Activated CD8-positive, alpha-beta memory T cell treated with anti-CD3 and anti-CD28 coated beads, Interleukin-2, amount 10 ng/mL, durations not matched to agents 7 days and 5 days (primary cell): ENCODE results near the gene ZNF267. TPM values are rescaled to one million over a fixed set of nuclear protein-coding genes. Genes with fewer than 3 reads are reported as not detected.
"Not testable (repeated sequence)": the region's sequence is repeated elsewhere in the genome, so short reads cannot be mapped to it uniquely, and the experiment has no call there.

Experiments
- ATAC-seq: fragments of 150-1000 bp; cut with Tn5 transposase; one replicate; pipeline ENCODE4 v1.10.0; 2021; ENCODE audit warnings: moderate library complexity
- CTCF ChIA-PET: fragments of 350-600 bp; sonication (Branson Sonifier 250); formaldehyde crosslinking; loops from one replicate; lab custom pipeline; 2021; ENCODE audit warnings: antibody characterized with exemption; lab: Charles Lee
- DNase-seq: peaks from one replicate; pipeline ENCODE4 v3.0.0-alpha.2; 2020
- H3K27ac Mint-ChIP-seq: one replicate; pipeline ENCODE4 v1.8.0; 2021; ENCODE audit warnings: mild to moderate bottlenecking, mixed read lengths
- H3K27me3 Mint-ChIP-seq: one replicate; pipeline ENCODE4 v1.8.0; 2021; ENCODE audit warnings: mixed read lengths
- H3K36me3 Mint-ChIP-seq: one replicate; pipeline ENCODE4 v1.8.0; 2021; ENCODE audit warnings: mild to moderate bottlenecking, mixed read lengths
- H3K4me1 Mint-ChIP-seq: one replicate; pipeline ENCODE4 v1.8.0; 2021; ENCODE audit warnings: mixed read lengths
- H3K4me3 Mint-ChIP-seq: one replicate; pipeline ENCODE4 v1.8.0; 2021; ENCODE audit warnings: mild to moderate bottlenecking, moderate library complexity, mixed read lengths
- H3K9me3 Mint-ChIP-seq: one replicate; pipeline ENCODE4 v1.8.0; 2022; ENCODE audit warnings: low read depth, mixed read lengths
- total RNA-seq, 2 experiments: library from RNA; stranded (reverse); gene quantifications; one replicate each; pipeline ENCODE4 v1.2.3, GENCODE V29; 2021

ZNF267 gene
- total RNA-seq, 2 experiments from 2014 or later, result 54.1 to 64.1 TPM

DNA sequence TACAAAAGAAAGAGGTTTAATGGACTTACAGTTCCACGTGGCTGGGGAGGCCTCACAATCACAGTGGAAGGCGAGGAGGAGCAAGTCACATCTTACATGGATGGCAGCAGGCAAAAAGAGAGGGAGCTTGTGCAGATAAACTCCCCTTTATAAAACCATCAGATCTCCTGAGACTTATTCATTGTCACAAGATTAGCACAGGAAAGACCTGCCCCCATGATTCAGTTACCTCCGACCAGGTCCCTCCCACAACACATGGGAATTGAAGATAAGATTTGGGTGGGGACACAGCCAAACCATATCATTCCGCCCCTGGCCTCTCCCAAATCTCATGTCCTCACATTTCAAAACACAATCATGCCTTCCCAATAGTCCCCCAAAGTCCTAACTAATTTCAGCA is 18.5 kb downstream of the ZNF267 start:
- H3K4me3 Mint-ChIP-seq, H3K27ac Mint-ChIP-seq, CTCF ChIA-PET: not testable (repeated sequence)

DNA sequence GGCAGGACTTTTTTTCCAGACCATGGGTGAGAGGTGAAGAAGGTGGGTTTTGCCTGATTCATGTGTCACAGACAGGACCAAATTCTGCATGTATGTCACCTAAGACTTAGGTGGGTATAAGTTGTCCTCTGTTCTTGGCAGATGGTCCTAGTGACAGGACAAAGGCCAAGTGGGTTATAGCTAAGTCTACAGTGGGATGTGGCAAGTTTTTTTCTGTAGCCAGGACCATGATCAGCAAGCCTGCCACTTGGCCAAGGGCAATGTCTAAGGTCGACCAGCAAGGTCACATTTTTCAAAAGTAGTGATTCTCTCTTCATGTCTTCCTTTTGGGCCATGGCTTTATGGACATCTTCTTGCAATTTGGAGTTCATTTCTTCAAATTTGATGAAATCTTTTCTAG is 20.2 kb downstream of the ZNF267 start:
- ATAC-seq (no peak), DNase-seq (no peak)
- H3K9me3 Mint-ChIP-seq, result peaks cover 59% of the 10 kb centered on the region
- H3K27me3 Mint-ChIP-seq, result no peaks in the 10 kb centered on the region
- H3K27ac Mint-ChIP-seq, result no peak overlapping the region
- peaks cover 98% of the 10 kb centered on the region for H3K36me3 Mint-ChIP-seq
- H3K4me1 Mint-ChIP-seq, result peaks cover 19% of the 10 kb centered on the region
- H3K4me3 Mint-ChIP-seq, result no peak overlapping the region
- CTCF ChIA-PET, result no interaction called here

More for the DNA sequence above, 18.5 kb downstream of the ZNF267 start:
- Mint-ChIP-seq H3K9me3 (peaks cover 63% of the 10 kb centered on the region), H3K36me3 (peaks cover 98% of the 10 kb centered on the region), H3K4me1 (peaks cover 31% of the 10 kb centered on the region)
- not testable (repeated sequence) for ATAC-seq, DNase-seq, H3K27me3 Mint-ChIP-seq

DNA sequence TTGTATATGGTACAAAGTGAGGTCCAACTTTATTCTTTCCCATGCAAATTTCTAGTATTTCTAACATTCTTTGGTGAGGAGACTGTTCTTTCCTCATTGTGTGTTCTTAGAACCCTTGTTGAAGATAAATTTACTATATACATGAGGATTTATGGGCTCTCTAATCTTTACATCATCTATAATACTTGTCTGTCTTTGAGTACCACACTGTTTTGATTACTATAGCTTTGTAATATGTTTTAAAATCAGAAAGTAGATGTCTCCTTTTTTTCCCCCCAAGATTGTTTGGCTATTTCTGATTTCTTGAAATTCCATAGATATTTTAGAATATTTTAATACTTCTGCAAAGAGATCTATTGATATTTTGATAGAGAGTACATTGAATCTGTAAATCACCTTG is 23.7 kb downstream of the ZNF267 start:
- H3K9me3 Mint-ChIP-seq, result peaks cover 43% of the 10 kb centered on the region
- no peak overlapping the region for H3K27ac Mint-ChIP-seq
- H3K4me1 Mint-ChIP-seq, result peaks cover 13% of the 10 kb centered on the region
- peaks cover 89% of the 10 kb centered on the region for H3K36me3 Mint-ChIP-seq
- H3K4me3 Mint-ChIP-seq, result no peak overlapping the region
- ATAC-seq, result no peak
- H3K27me3 Mint-ChIP-seq, result no peaks in the 10 kb centered on the region
- DNase-seq, result no peak
- CTCF ChIA-PET, result no interaction called here

DNA sequence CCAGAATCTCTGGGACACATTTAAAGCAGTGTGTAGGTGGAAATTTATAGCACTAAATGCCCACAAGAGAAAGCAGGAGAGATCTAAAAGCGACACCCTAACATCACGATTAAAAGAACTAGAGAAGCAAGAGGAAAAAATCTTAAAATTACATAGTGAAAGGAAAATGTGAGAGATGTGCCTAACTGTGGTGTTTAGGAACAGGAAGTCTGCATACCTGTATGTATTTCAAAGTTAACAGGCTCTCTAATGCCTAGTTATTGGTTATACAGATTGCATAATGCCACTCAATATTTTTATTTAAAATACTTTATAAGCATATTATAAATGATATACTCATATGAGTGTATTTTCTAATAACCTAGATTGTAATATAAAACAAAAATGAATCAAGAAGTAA is 25.9 kb downstream of the ZNF267 start:
- DNase-seq (no peak), ATAC-seq (no peak)
- Mint-ChIP-seq H3K27ac (peak overlapping the region; percentile 57), H3K27me3 (no peaks in the 10 kb centered on the region), H3K4me1 (peaks cover 17% of the 10 kb centered on the region), H3K36me3 (peaks cover 86% of the 10 kb centered on the region), H3K9me3 (peaks cover 41% of the 10 kb centered on the region), H3K4me3 (no peak overlapping the region)
- CTCF ChIA-PET, result no interaction called here

DNA sequence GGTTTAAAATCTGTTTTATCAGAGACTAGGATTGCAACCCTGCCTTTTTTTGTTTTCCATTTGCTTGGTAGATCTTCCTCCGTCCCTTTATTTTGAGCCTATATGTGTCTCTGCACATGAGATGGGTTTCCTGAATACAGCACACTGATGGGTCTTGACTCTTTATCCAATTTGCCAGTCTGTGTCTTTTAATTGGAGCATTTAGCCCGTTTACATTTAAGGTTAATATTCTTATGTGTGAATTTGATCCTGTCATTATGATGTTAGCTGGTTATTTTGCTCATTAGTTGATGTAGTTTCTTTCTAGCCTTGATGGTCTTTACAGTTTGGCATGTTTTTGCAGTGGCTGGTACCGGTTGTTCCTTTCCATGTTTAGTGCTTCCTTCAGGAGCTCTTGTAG is 31.0 kb downstream of the ZNF267 start:
- Mint-ChIP-seq H3K4me1 (peaks cover 20% of the 10 kb centered on the region), H3K9me3 (peaks cover 38% of the 10 kb centered on the region), H3K36me3 (peaks cover 81% of the 10 kb centered on the region)
- H3K27me3 Mint-ChIP-seq, H3K27ac Mint-ChIP-seq, DNase-seq, H3K4me3 Mint-ChIP-seq, ATAC-seq, CTCF ChIA-PET: not testable (repeated sequence)

DNA sequence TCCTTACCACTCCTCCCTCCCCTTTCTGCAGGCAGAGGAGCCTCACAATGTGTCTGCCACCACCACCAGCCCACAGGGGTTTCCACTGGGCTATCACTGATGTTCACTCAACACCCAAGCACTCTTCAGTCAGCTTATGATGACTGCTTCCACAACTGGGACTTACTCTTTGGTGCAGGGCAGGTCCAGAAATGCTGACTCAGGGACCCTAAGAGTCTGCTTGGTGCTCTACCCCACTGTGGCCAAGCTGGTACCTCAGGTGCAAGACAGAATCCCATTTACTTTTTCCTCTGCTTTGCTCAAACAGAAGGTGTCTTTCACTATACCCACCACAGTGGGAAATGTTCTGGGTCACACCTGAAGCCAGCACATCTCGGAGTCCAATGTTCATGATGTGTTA is 40.1 kb downstream of the ZNF267 start:
- H3K4me3 Mint-ChIP-seq, result no peak overlapping the region
- H3K9me3 Mint-ChIP-seq, result peaks cover 68% of the 10 kb centered on the region

DNA sequence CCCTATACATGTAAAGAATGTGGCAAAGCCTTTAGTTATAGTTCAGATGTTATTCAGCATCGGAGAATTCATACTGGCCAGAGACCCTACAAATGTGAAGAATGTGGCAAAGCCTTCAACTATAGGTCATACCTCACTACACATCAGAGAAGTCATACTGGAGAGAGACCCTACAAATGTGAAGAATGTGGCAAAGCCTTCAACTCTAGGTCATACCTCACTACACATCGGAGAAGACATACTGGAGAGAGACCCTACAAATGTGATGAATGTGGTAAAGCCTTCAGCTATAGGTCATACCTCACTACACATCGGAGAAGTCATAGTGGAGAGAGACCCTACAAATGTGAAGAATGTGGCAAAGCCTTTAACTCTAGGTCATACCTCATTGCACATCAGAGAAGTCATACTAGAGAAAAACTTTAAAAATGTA is 42.5 kb downstream of the ZNF267 start:
- DNase-seq (no peak), ATAC-seq (no peak)
- Mint-ChIP-seq H3K36me3 (peaks cover 94% of the 10 kb centered on the region), H3K27ac (no peak overlapping the region), H3K4me1 (peaks cover 6% of the 10 kb centered on the region), H3K27me3 (no peaks in the 10 kb centered on the region), H3K9me3 (peaks cover 57% of the 10 kb centered on the region), H3K4me3 (no peak overlapping the region)
- CTCF ChIA-PET, result no interaction called here

More for the DNA sequence above, 40.1 kb downstream of the ZNF267 start:
- ATAC-seq (no peak), DNase-seq (no peak)
- CTCF ChIA-PET, result no interaction called here
- Mint-ChIP-seq H3K36me3 (peaks cover 97% of the 10 kb centered on the region), H3K27ac (no peak overlapping the region), H3K4me1 (peaks cover 10% of the 10 kb centered on the region), H3K27me3 (no peaks in the 10 kb centered on the region)

DNA sequence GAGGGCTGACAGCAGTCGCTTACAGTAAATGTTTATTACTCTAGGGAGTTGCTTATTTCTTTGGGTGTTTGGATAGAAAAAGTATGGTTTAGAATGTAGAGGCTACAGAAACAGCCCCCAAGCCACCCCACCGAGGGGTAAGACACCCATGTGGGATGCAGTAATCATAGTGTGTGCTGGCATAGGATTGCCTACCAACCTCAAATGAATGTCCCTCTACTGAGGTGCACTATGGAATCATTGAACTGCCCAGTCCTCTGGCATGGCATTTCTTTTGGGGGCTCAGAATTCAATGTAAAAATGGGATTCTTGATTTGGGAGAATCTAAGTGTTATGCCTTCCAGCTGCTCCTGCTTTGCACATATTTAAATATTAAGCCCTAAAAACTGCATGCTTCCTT is 46.8 kb downstream of the ZNF267 start:
- ATAC-seq, result no peak
- peaks cover 79% of the 10 kb centered on the region for H3K36me3 Mint-ChIP-seq
- no peak for DNase-seq
- H3K27me3 Mint-ChIP-seq, result no peaks in the 10 kb centered on the region
- H3K4me1 Mint-ChIP-seq, result no peaks in the 10 kb centered on the region
- H3K27ac Mint-ChIP-seq, result no peak overlapping the region
- CTCF ChIA-PET, result interaction anchor here (1.6 kb wide), 1 partner anchor 13 kb away, joined by 3 read pairs; no protein-coding TSS in a partner anchor
- H3K9me3 Mint-ChIP-seq, result peaks cover 42% of the 10 kb centered on the region
- no peak overlapping the region for H3K4me3 Mint-ChIP-seq

DNA sequence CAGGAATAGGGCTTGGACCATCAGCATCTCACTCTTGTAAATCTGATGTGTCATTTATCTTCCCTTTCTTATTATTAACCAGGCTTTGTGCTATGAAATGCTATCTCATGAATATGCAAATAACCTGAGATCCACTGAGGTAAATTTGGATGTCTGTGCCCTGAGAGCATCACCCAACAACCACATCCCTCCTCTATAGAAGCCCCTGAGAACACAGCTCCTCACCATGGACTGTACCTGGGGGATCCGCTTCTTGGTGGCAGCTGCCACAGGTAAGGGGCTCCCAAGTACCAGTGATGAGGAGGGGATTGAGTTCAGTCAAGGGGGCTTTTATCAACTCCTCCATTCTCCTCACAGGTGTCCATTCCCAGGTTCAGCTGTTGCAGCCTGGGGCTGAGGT is 78.2 kb downstream of the ZNF267 start:
- CTCF ChIA-PET, H3K9me3 Mint-ChIP-seq, DNase-seq, H3K27ac Mint-ChIP-seq, H3K27me3 Mint-ChIP-seq, H3K4me3 Mint-ChIP-seq, H3K36me3 Mint-ChIP-seq, ATAC-seq, H3K4me1 Mint-ChIP-seq: not testable (repeated sequence)

DNA sequence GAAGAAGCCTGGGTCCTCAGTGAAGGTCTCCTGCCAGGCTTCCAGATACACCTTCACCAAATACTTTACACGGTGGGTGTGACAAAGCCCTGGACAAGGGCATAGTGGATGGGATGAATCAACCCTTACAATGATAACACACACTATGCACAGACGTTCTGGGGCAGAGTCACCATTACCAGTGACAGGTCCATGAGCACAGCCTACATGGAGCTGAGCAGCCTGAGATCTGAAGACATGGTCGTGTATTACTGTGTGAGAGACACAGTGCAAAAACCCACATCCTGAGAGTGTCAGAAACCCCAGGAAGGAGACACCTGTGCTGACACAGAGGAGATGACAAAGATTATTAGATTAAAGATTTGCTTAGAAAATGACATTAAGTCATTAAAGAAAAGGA is 78.6 kb downstream of the ZNF267 start:
- H3K36me3 Mint-ChIP-seq, CTCF ChIA-PET, H3K27ac Mint-ChIP-seq, H3K27me3 Mint-ChIP-seq, H3K4me3 Mint-ChIP-seq, H3K4me1 Mint-ChIP-seq, ATAC-seq, H3K9me3 Mint-ChIP-seq: not testable (repeated sequence)
- peak; percentile 44 for DNase-seq

DNA sequence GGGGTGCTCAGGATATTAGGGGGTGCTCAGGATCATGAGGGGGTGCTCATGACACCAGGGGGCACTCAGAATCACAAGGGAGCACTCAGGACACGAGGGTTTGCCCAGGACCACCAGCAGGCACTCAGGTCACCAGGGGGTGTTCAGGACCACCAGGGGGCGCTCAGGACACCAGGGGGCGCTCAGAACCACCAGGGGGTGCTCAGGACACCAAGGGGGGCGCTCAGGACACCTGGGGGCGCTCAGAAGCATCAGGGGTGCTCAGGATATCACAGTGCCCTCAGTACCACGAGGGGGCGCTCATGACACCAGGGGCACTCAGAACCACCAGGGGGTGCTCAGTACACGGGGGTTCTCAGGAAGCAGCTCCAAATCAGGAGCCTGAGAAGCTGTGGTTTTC is 82.6 kb downstream of the ZNF267 start:
- H3K4me1 Mint-ChIP-seq, H3K27ac Mint-ChIP-seq, H3K9me3 Mint-ChIP-seq, H3K36me3 Mint-ChIP-seq, H3K4me3 Mint-ChIP-seq, CTCF ChIA-PET, ATAC-seq, H3K27me3 Mint-ChIP-seq: not testable (repeated sequence)
- DNase-seq, result peak; percentile 41

DNA sequence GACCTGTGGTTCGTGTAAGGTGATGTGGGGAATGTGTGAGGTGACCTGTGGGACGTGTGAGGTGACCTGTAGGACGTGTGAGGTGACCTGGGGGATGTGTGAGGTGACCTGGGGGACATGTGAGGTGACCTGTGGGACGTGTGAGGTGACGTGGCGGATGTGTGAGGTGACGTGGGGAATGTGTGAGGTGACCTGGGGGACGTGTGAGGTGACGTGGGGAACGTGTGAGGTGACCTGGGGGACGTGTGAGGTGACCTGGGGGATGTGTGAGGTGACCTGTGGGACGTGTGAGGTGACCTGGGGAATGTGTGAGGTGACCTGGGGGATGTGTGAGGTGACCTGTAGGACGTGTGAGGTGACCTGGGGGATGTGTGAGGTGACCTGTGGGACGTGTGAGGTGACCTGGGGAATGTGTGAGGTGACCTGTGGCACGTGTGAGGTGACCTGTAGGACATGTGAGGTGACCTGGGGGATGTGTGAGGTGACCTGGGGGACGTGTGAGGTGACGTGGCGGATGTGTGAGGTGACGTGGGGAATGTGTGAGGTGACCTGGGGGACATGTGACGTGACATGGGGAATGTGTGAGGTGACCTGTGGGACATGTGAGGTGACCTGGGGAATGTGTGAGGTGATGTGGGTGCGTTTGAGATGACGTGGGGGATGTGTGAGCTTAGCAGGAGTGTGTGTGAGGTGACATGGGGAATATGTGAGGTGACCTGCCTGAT is 86.7 kb downstream of the ZNF267 start:
- ATAC-seq, H3K4me3 Mint-ChIP-seq, H3K9me3 Mint-ChIP-seq, H3K27me3 Mint-ChIP-seq, H3K27ac Mint-ChIP-seq, H3K36me3 Mint-ChIP-seq, H3K4me1 Mint-ChIP-seq, CTCF ChIA-PET: not testable (repeated sequence)
- peak; percentile 45 for DNase-seq
